GM12892 (cell line): ENCODE measurements around the gene BCKDK.

Experiments
- POLR2A ChIP-seq: IDR thresholded peaks from 2 replicates; pipeline ENCODE4 v1.6.1; 2011; ENCODE audit warnings: low read depth, low read length, control low read depth
- POLR2AphosphoS5 ChIP-seq: IDR thresholded peaks from 2 replicates; pipeline ENCODE4 v1.6.1; 2011; ENCODE audit warnings: low read depth, low read length, control low read depth
- TAF1 ChIP-seq: IDR thresholded peaks from 2 replicates; pipeline ENCODE4 v1.6.1; 2011; ENCODE audit warnings: low read depth, mild to moderate bottlenecking, control low read depth, low read length, borderline replicate concordance

GRCh38 chr16:31093132-31093703 is 15.0 kb upstream of the BCKDK start:
- TF ChIP-seq POLR2A (no peak), TAF1 (no peak), POLR2AphosphoS5 (no peak)
